ENCODE results near the gene RNF115. TPM values are rescaled to one million over a fixed set of nuclear protein-coding genes. Genes with fewer than 3 reads are reported as not detected.
A peak's percentile ranks its signal among the peaks of the same experiment; 100 is the strongest.

The RNF115 gene
- total and polyA plus RNA-seq, 7 donors: 3.2 to 81.6 (median 45.9) TPM

DNA sequence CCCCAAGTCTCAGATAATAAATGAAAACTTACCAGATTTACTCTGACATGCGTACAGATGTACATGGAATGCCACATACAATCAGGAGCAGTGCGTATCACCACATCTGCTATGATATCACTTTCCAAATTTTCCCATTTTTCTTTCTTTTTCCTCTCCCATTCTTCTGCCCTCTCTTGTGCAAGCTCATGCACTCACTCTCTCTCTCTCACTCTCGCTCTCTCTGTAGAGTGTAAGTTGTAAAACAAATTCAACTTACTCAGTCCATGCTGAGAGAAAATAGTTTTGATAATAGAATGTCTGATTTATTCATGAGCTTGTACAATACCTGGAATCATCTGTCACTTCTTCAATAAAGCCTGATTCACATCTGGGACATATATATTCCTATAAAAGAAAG, 35.3 kb downstream of the RNF115 start:
- 99 to 100% (median 100%) methylated on average over 3 of the region's 3 CpGs for WGBS, 3 donors
- H3K27me3 ChIP-seq (ENCODE audit: insufficient read depth in 3 of 3, low read length in 2 of 3): no peaks in the 10 kb centered on the region
- ATAC-seq (no peak), DNase-seq (no peak)
- peaks cover 0 to 17% of the 10 kb centered on the region in 2 donors for H3K36me3 ChIP-seq (ENCODE audit: insufficient read depth in 1 of 2, low read depth in 1 of 2)
- H3K27ac ChIP-seq: no peak overlapping the region
- H3K4me1 ChIP-seq: peaks cover 29% of the 10 kb centered on the region
- no peaks in the 10 kb centered on the region for H3K9me3 ChIP-seq
- no peak overlapping the region for H3K4me3 ChIP-seq
- intact Hi-C loops (cut with DNase I): no loop called here
- TF ChIP-seq, protein P1, sequence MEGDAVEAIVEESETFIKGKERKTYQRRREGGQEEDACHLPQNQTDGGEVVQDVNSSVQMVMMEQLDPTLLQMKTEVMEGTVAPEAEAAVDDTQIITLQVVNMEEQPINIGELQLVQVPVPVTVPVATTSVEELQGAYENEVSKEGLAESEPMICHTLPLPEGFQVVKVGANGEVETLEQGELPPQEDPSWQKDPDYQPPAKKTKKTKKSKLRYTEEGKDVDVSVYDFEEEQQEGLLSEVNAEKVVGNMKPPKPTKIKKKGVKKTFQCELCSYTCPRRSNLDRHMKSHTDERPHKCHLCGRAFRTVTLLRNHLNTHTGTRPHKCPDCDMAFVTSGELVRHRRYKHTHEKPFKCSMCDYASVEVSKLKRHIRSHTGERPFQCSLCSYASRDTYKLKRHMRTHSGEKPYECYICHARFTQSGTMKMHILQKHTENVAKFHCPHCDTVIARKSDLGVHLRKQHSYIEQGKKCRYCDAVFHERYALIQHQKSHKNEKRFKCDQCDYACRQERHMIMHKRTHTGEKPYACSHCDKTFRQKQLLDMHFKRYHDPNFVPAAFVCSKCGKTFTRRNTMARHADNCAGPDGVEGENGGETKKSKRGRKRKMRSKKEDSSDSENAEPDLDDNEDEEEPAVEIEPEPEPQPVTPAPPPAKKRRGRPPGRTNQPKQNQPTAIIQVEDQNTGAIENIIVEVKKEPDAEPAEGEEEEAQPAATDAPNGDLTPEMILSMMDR (IDR thresholded peaks at IDR 0.05): no peak

DNA sequence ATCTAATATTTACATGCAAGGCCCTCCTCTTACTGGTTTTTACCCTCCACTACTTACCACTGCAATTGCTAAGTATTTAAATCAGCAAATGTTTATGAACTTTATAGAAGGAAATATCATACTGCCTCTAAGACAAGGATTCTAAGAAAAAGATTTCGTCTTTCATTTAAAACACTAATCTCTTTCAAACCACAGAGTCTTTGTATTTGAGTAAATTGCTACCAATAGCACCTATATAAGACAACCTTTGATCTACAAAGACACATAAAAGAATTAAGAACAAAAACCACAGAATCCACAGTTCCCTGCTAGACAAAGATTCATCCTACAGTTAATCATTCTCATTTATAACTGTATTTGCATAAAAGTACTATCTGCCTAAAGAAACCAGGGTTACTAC, 37.6 kb downstream of the RNF115 start:
- ATAC-seq: no peak
- Histone ChIP-seq H3K4me1 (peaks cover 44% of the 10 kb centered on the region), H3K27ac (peak overlapping the region; percentile 86), H3K27me3 (ENCODE audit: insufficient read depth in 3 of 3, low read length in 2 of 3) (no peaks in the 10 kb centered on the region), H3K9me3 (no peaks in the 10 kb centered on the region), H3K4me3 (no peak overlapping the region), H3K36me3 (ENCODE audit: insufficient read depth in 1 of 2, low read depth in 1 of 2) (peaks cover 0 to 6% of the 10 kb centered on the region in 2 donors)
- TF ChIP-seq, protein P1 (IDR thresholded peaks at IDR 0.05): no peak
- no peak for DNase-seq
- intact Hi-C loops (cut with DNase I): no loop called here
- 6 to 61% (median 59%) methylated on average over 1 of the region's 1 CpG for WGBS, 3 donors

DNA sequence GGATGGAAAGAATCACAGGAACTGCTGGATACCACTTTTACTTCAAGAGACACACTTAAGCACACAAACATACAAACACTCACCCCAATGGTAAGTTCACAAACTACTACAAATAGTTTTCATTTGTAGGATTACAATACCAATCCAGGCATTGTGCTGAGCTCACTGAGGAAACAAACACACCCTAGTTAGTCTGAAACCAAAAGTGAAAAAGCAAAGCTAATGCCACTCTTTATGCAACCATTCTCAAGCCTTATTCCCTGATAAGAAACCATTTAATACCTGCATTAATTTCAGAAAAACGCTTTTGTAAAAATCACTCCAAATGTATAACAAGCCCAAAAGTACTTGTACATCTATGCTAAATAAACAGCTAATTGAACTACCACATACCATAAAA, 38.3 kb downstream of the RNF115 start:
- intact Hi-C loops (cut with DNase I): no loop called here
- H3K9me3 ChIP-seq: no peaks in the 10 kb centered on the region
- 68 to 85% (median 83%) methylated on average over 1 of the region's 1 CpG for WGBS, 3 donors
- no peak overlapping the region for H3K4me3 ChIP-seq
- peaks cover 0 to 8% of the 10 kb centered on the region in 2 donors for H3K36me3 ChIP-seq (ENCODE audit: insufficient read depth in 1 of 2, low read depth in 1 of 2)
- peaks cover 46% of the 10 kb centered on the region for H3K4me1 ChIP-seq
- peak overlapping the region; percentile 86 for H3K27ac ChIP-seq
- DNase-seq (no peak), ATAC-seq (no peak)
- TF ChIP-seq, protein P1 (IDR thresholded peaks at IDR 0.05): no peak
- H3K27me3 ChIP-seq (ENCODE audit: insufficient read depth in 3 of 3, low read length in 2 of 3): no peaks in the 10 kb centered on the region

DNA sequence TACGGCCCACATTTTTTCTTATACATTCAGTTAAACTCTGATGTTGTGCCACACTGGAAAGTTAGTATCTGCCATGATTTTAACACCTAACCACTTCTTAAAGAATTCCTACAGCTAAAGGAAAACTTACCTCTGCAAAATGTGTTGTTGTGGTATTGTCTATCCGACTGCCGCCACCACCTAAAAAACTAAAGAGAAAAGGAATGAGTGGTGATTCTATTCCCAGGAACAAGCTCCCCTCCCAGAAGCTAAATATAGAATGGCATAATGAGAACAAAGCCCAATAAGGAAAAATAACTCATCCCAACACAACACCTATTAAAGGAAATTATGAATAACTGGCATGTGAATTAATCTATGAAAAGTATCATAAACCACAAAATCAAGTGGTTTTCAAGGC, 39.5 kb downstream of the RNF115 start:
- Histone ChIP-seq H3K36me3 (ENCODE audit: insufficient read depth in 1 of 2, low read depth in 1 of 2) (peaks cover 0 to 15% of the 10 kb centered on the region in 2 donors), H3K27me3 (ENCODE audit: insufficient read depth in 3 of 3, low read length in 2 of 3) (no peaks in the 10 kb centered on the region), H3K4me3 (peak overlapping the region; percentile 66), H3K9me3 (no peaks in the 10 kb centered on the region), H3K4me1 (peaks cover 46% of the 10 kb centered on the region), H3K27ac (peak overlapping the region; percentile 86)
- intact Hi-C loops (cut with DNase I): no loop called here
- TF ChIP-seq, protein P1 (IDR thresholded peaks at IDR 0.05): no peak
- DNase-seq (no peak), ATAC-seq (peak in 3 of 4 donors; percentile 40 to 69 (median 67))
- 28 to 50% (median 28%) methylated on average over 3 of the region's 3 CpGs for WGBS, 3 donors
